ENCODE results near the gene ACSL3.

GRCh38 chr2:222930862-222931261, 70.0 kb downstream of the ACSL3 start:
- no peak for TF ChIP-seq CTCF (IDR thresholded peaks at IDR 0.05)
- no peak for TF ChIP-seq POLR2A (IDR thresholded peaks at IDR 0.05)
- TF ChIP-seq EP300 (IDR thresholded peaks at IDR 0.05): no peak
- no peak for TF ChIP-seq POLR2AphosphoS5 (IDR thresholded peaks at IDR 0.05)
